H1 (cell line): ENCODE data around the gene SLC24A4. TPM values are rescaled to one million over a fixed set of nuclear protein-coding genes. Genes with fewer than 3 reads are reported as not detected.

Experiments
- CTCF ChIA-PET: fragments of 300-600 bp; sonication (Branson Sonifier 250); formaldehyde crosslinking; loops from one replicate; lab custom pipeline; 2021; ENCODE audit not compliant: partially characterized antibody; lab: Charles Lee
- POLR2A ChIA-PET: fragments of 300-600 bp; sonication (Branson Sonifier 250); formaldehyde crosslinking; loops from one replicate; lab custom pipeline; 2021; ENCODE audit warnings: inconsistent platforms; ENCODE audit not compliant: partially characterized antibody; lab: Charles Lee
- DNase-seq, 2 experiments: peaks; one replicate each; pipeline versions ENCODE4 v3.0.0 to v3.0.0-alpha.2; 2010 to 2022; ENCODE audit warnings: low spot score in 2 of 2, low read depth in 1 of 2, mixed read lengths in 1 of 2
- FAIRE-seq: peaks from 2 replicates; lab custom pipeline; 2011; peaks lifted over from hg19 to GRCh38; lab: Jason Lieb, UNC
- H2AFZ ChIP-seq: 2 replicates; pipeline ENCODE4 v1.8.1; 2012; ENCODE audit warnings: low read length, inconsistent platforms
- H2AK5ac ChIP-seq: 2 replicates; pipeline ENCODE4 v1.6.1; 2013; ENCODE audit warnings: low read depth, low read length
- H2BK120ac ChIP-seq: replicated peaks from 2 replicates; pipeline ENCODE3; 2013; ENCODE audit warnings: low read depth, low read length, inconsistent platforms
- H2BK12ac ChIP-seq: 2 replicates; pipeline ENCODE4 v1.6.1; 2013; ENCODE audit warnings: low read depth, low read length
- H2BK15ac ChIP-seq: 2 replicates; pipeline ENCODE4 v1.6.1; 2013; ENCODE audit warnings: low read length
- H2BK20ac ChIP-seq: 2 replicates; pipeline ENCODE4 v1.6.1; 2013; ENCODE audit warnings: low read length
- H2BK5ac ChIP-seq: 2 replicates; pipeline ENCODE4 v1.6.1; 2013; ENCODE audit warnings: low read depth, low read length
- H3K14ac ChIP-seq: 2 replicates; pipeline ENCODE4 v1.6.1; 2013; ENCODE audit warnings: inconsistent platforms; ENCODE audit not compliant: insufficient read length
- H3K18ac ChIP-seq: 2 replicates; pipeline ENCODE4 v1.6.1; 2013; ENCODE audit warnings: low read length; ENCODE audit errors: extremely low read depth
- H3K23ac ChIP-seq: 2 replicates; pipeline ENCODE4 v1.6.1; 2013; ENCODE audit warnings: inconsistent platforms; ENCODE audit not compliant: insufficient read length
- H3K23me2 ChIP-seq: 2 replicates; pipeline ENCODE4 v1.6.1; 2013; ENCODE audit warnings: low read depth, low read length
- H3K27ac ChIP-seq: 2 replicates; pipeline ENCODE4 v1.6.1; 2011; ENCODE audit warnings: low read depth, low read length, inconsistent platforms
- H3K27me3 ChIP-seq, 4 experiments: replicated peaks in 1 of 4; 1 replicate in 1 of 4; 2 replicates in 3 of 4; pipeline versions ENCODE4 v1.6.1 to v1.8.1; 2011 to 2013; ENCODE audit warnings: low read length in 3 of 4, mild to moderate bottlenecking in 3 of 4, inconsistent platforms in 2 of 4, mixed read lengths in 2 of 4, moderate library complexity in 1 of 4; ENCODE audit not compliant: control insufficient read depth in 3 of 4, insufficient read depth in 3 of 4; ENCODE audit errors: extremely low read depth in 1 of 4
- H3K36me3 ChIP-seq, 4 experiments: 2 replicates each; pipeline versions ENCODE4 v1.6.1 to v1.8.1; 2011 to 2013; ENCODE audit warnings: mild to moderate bottlenecking in 4 of 4, low read length in 3 of 4, moderate library complexity in 2 of 4, control low read depth in 1 of 4, inconsistent platforms in 1 of 4; ENCODE audit not compliant: insufficient read depth in 4 of 4, control insufficient read depth in 2 of 4
- H3K4ac ChIP-seq: replicated peaks from 2 replicates; pipeline ENCODE3; 2013; ENCODE audit warnings: low read length, low read depth, mixed read lengths, inconsistent platforms; ENCODE audit not compliant: insufficient read length
- H3K4me1 ChIP-seq, 4 experiments: replicated peaks in 1 of 4; 1 replicate in 1 of 4; 2 replicates in 3 of 4; pipeline versions ENCODE4 v1.6.1 to v1.8.1; 2011 to 2013; ENCODE audit warnings: low read length in 3 of 4, inconsistent platforms in 2 of 4, mixed read lengths in 1 of 4; ENCODE audit not compliant: insufficient read depth in 4 of 4, control insufficient read depth in 3 of 4
- H3K4me2 ChIP-seq, 2 experiments: 2 replicates each; pipeline versions ENCODE4 v1.6.1 to v1.8.1; 2011 to 2013; ENCODE audit warnings: low read depth in 2 of 2, low read length in 2 of 2, control low read depth in 1 of 2, inconsistent platforms in 1 of 2, mild to moderate bottlenecking in 1 of 2; ENCODE audit not compliant: insufficient read depth in 1 of 2
- H3K4me3 ChIP-seq, 4 experiments: fragments of 200-600, 300-600 bp in 1 of 4; sonication (generic), shearing (Covaris generic), sonication (Bioruptor Twin) in 1 of 4; 2 replicates each; pipeline versions ENCODE4 v1.5.1 to v1.8.1; 2011 to 2016; ENCODE audit warnings: low read length in 4 of 4, low read depth in 3 of 4, control low read depth in 2 of 4, inconsistent platforms in 2 of 4, mild to moderate bottlenecking in 2 of 4, mixed read lengths in 1 of 4, moderate library complexity in 1 of 4; ENCODE audit not compliant: insufficient read depth in 2 of 4; ENCODE audit errors: extremely low read depth in 1 of 4
- H3K56ac ChIP-seq: replicated peaks from 2 replicates; pipeline ENCODE3; 2013; ENCODE audit warnings: low read depth, mild to moderate bottlenecking, mixed read lengths, low read length, inconsistent platforms; ENCODE audit not compliant: insufficient read length
- H3K79me1 ChIP-seq: 2 replicates; pipeline ENCODE4 v1.6.1; 2013; ENCODE audit warnings: low read depth, low read length, control low read depth
- H3K79me2 ChIP-seq, 2 experiments: 2 replicates each; pipeline versions ENCODE4 v1.6.1 to v1.8.1; 2012 to 2013; ENCODE audit warnings: low read length in 2 of 2, mild to moderate bottlenecking in 2 of 2, inconsistent platforms in 1 of 2; ENCODE audit not compliant: insufficient read depth in 2 of 2, control insufficient read depth in 1 of 2
- H3K9ac ChIP-seq, 4 experiments: replicated peaks in 1 of 4; 1 replicate in 1 of 4; 2 replicates in 3 of 4; pipeline versions ENCODE4 v1.6.1 to v1.8.1; 2011 to 2013; ENCODE audit warnings: low read depth in 3 of 4, low read length in 3 of 4, control low read depth in 2 of 4, mild to moderate bottlenecking in 2 of 4, moderate library complexity in 2 of 4, inconsistent platforms in 1 of 4; ENCODE audit errors: extremely low read depth in 1 of 4
- H3K9me3 ChIP-seq, 2 experiments: 2 replicates each; pipeline versions ENCODE4 v1.6.1 to v1.8.1; 2012 to 2013; ENCODE audit warnings: mild to moderate bottlenecking in 2 of 2, moderate library complexity in 2 of 2, control low read depth in 1 of 2, inconsistent platforms in 1 of 2, low read depth in 1 of 2, low read length in 1 of 2, mixed read lengths in 1 of 2; ENCODE audit not compliant: insufficient read depth in 2 of 2
- H4K20me1 ChIP-seq, 2 experiments: replicated peaks in 1 of 2; 2 replicates each; pipeline versions ENCODE3 to v1.8.1; 2011 to 2013; ENCODE audit warnings: inconsistent platforms in 2 of 2, low read length in 2 of 2, mild to moderate bottlenecking in 1 of 2; ENCODE audit not compliant: insufficient read depth in 2 of 2, control insufficient read depth in 1 of 2
- H4K5ac ChIP-seq: 2 replicates; pipeline ENCODE4 v1.6.1; 2013; ENCODE audit warnings: low read length, low read depth, mixed read lengths, inconsistent platforms; ENCODE audit not compliant: insufficient read length
- H4K8ac ChIP-seq: 2 replicates; pipeline ENCODE4 v1.8.0; 2013; ENCODE audit warnings: mild to moderate bottlenecking, moderate library complexity, low read length, inconsistent platforms; ENCODE audit not compliant: insufficient read depth; ENCODE audit errors: extremely low read depth
- H4K91ac ChIP-seq: replicated peaks from 2 replicates; pipeline ENCODE3; 2013; ENCODE audit warnings: low read length, mixed read lengths, inconsistent platforms; ENCODE audit not compliant: insufficient read length
- CREB1 ChIP-seq: IDR thresholded peaks from 2 replicates; pipeline ENCODE4 v1.6.1; 2012; ENCODE audit warnings: inconsistent platforms
- FOSL1 ChIP-seq: IDR thresholded peaks from 2 replicates; pipeline ENCODE4 v1.6.1; 2011; ENCODE audit warnings: mild to moderate bottlenecking, low read depth, low read length, moderate library complexity; ENCODE audit not compliant: insufficient read depth
- WGBS, 2 experiments: shearing (Covaris generic) in 1 of 2; methylation state at CpG; one replicate each; pipeline versions ENCODE4 v1.1.6 to v1.1.7; 2013 to 2015; ENCODE audit warnings: low lambda C conversion rate in 2 of 2, mixed read lengths in 2 of 2, inconsistent platforms in 1 of 2, low coverage in 1 of 2, missing lambda C conversion rate in 1 of 2; ENCODE audit not compliant: insufficient replicate concordance in 2 of 2, insufficient coverage in 1 of 2, insufficient read length in 1 of 2; ENCODE audit errors: extremely low coverage in 1 of 2, missing lambda C conversion rate in 1 of 2; 5-methylcytosine and 5-hydroxymethylcytosine counted together
- polyA plus RNA-seq, 7 experiments: library from polyadenylated mRNA; depleted of rRNA in 3 of 7; stranded (reverse) in 5 of 7; unstranded in 2 of 7; fragments of >200 nt in 5 of 7; fragments of 200-250 nt in 2 of 7; gene quantifications; 1 replicate in 5 of 7; 2 replicates in 1 of 7; 4 replicates in 1 of 7; pipeline versions ENCODE4 v1.2.1 to v1.2.3, GENCODE V29; 2011 to 2013; ENCODE audit warnings: missing spikeins in 2 of 7, mixed read lengths in 2 of 7
- total RNA-seq: library from RNA; stranded (reverse); fragmentation: NEBNext Ultra II Directional; extraction: Animal tissue kit (Norgen Biotek cat#: 25700); gene quantifications from 2 replicates; pipeline ENCODE4 v1.2.1, GENCODE V29; 2021

The SLC24A4 gene
- total and polyA plus RNA-seq, 2 of the 8 experiments (the other 6 are each of a cell fraction or from before 2014, with no cell fraction given): 0.27 to 0.89 TPM

GRCh38 chr14:92489394-92490238, 166.7 kb downstream of the SLC24A4 start:
- peak in 1 of 2 experiments; percentile 40 for DNase-seq
- TF ChIP-seq CREB1: no peak
- no peak for TF ChIP-seq FOSL1
- Histone ChIP-seq H3K9ac (no peak overlapping the region), H3K23ac (no peak overlapping the region), H3K4me2 (no peak overlapping the region), H3K27me3 (peaks cover 0 to 2% (median 0%) of the 10 kb centered on the region in 4 experiments; a peak in 3 of 7 replicates), H3K23me2 (no peaks in the 10 kb centered on the region), H2BK12ac (no peak overlapping the region), H3K79me1 (no peaks in the 10 kb centered on the region), H2BK15ac (no peak overlapping the region), H3K56ac (no peak overlapping the region), H2AFZ (no peak overlapping the region), H3K79me2 (no peaks in the 10 kb centered on the region), H2BK20ac (no peak overlapping the region), H2AK5ac (no peak overlapping the region), H4K20me1 (no peaks in the 10 kb centered on the region), H4K91ac (no peak overlapping the region), H3K18ac (no peak overlapping the region), H3K4me1 (peaks cover 0 to 8% (median 0%) of the 10 kb centered on the region in 4 experiments; a peak in 2 of 7 replicates), H3K9me3 (no peaks in the 10 kb centered on the region), H3K4me3 (no peak overlapping the region), H2BK120ac (no peak overlapping the region), H4K5ac (no peak overlapping the region), H3K4ac (no peak overlapping the region), H3K36me3 (no peaks in the 10 kb centered on the region), H3K27ac (no peak overlapping the region), H3K14ac (no peak overlapping the region), H2BK5ac (no peak overlapping the region), H4K8ac (0 out of 2 replicates have a peak overlapping the region, but pooled peaks have one; percentile 29)
- 93% methylated on average over 21 of the region's 21 CpGs; no CpG with 5 or more reads in 1 of the 2 experiments for WGBS, 2 experiments
- CTCF ChIA-PET: interaction anchor here (0.6 to 1.2 kb wide), 5 partner anchors 8 to 124 kb away, joined by 3 read pairs; no protein-coding TSS in a partner anchor
- POLR2A ChIA-PET: no interaction called here
- FAIRE-seq: no peak
